HEK293 (cell line): ENCODE results near the gene PLOD3.

Experiments
- CTCF ChIA-PET: fragments of 350-600 bp; formaldehyde crosslinking; extraction: SDS; loops from one replicate; lab custom pipeline; 2021; ENCODE audit warnings: antibody characterized with exemption; lab: Yijun Ruan, JAX
- POLR2A ChIA-PET: fragments of 300-600 bp; formaldehyde crosslinking; extraction: SDS; loops from one replicate; lab custom pipeline; 2020; ENCODE audit warnings: antibody characterized with exemption, inconsistent platforms; lab: Yijun Ruan, JAX
- H3K27ac ChIP-seq: fragments of 200-500 bp; sonication (Bioruptor generic); 2 replicates; pipeline ENCODE4 v1.5.1; 2014; ENCODE audit warnings: low read depth, low read length, control low read depth, inconsistent platforms; ENCODE audit errors: extremely low read depth
- H3K36me3 ChIP-seq, 2 experiments: fragments of 200-500 bp in 1 of 2; sonication (Bioruptor generic) in 1 of 2; 1 replicate in 1 of 2; 2 replicates in 1 of 2; pipeline ENCODE4 v1.5.1; 2014 to 2017; ENCODE audit warnings: inconsistent platforms in 2 of 2, low read length in 2 of 2; ENCODE audit not compliant: control insufficient read depth in 2 of 2, insufficient read depth in 1 of 2
- H3K4me1 ChIP-seq: fragments of 200-500 bp; sonication (Bioruptor generic); 2 replicates; pipeline ENCODE4 v1.5.1; 2014; ENCODE audit warnings: mild to moderate bottlenecking, low read length, inconsistent platforms; ENCODE audit not compliant: control insufficient read depth, insufficient read depth
- H3K4me3 ChIP-seq: 2 replicates; pipeline ENCODE4 v1.5.1; 2011; ENCODE audit warnings: low read depth, mild to moderate bottlenecking, control low read depth, low read length, moderate library complexity
- H3K9me3 ChIP-seq: fragments of 200-500 bp; sonication (Bioruptor generic); 2 replicates; pipeline ENCODE4 v1.5.1; 2014; ENCODE audit warnings: low read depth, low read length, inconsistent platforms; ENCODE audit not compliant: control insufficient read depth, insufficient read depth
- EGR2 ChIP-seq: fragments of 450-650 bp; formaldehyde crosslinking; IDR thresholded peaks from 2 replicates; pipeline ENCODE4 v1.5.1; 2016; ENCODE audit warnings: low read depth, missing biosample characterization, missing genetic modification characterization
- GLIS2 ChIP-seq: fragments of 450-650 bp; formaldehyde crosslinking; IDR thresholded peaks from 2 replicates; pipeline ENCODE4 v1.5.1; 2016; ENCODE audit warnings: missing biosample characterization, missing genetic modification characterization
- KLF1 ChIP-seq: fragments of 450-650 bp; formaldehyde crosslinking; IDR thresholded peaks from 2 replicates; pipeline ENCODE4 v1.5.1; 2016; ENCODE audit warnings: missing biosample characterization, missing genetic modification characterization
- KLF7 ChIP-seq: fragments of 450-650 bp; formaldehyde crosslinking; IDR thresholded peaks from 2 replicates; pipeline ENCODE4 v1.5.1; 2016; ENCODE audit warnings: missing biosample characterization, missing genetic modification characterization, borderline replicate concordance
- KLF8 ChIP-seq: fragments of 450-650 bp; formaldehyde crosslinking; IDR thresholded peaks from 2 replicates; pipeline ENCODE4 v1.5.1; 2016; ENCODE audit warnings: missing biosample characterization, missing genetic modification characterization
- MZF1 ChIP-seq: fragments of 450-650 bp; formaldehyde crosslinking; IDR thresholded peaks from 2 replicates; pipeline ENCODE4 v1.5.1; 2017; ENCODE audit warnings: missing biosample characterization, missing genetic modification characterization, borderline replicate concordance
- SCRT2 ChIP-seq: fragments of 450-650 bp; formaldehyde crosslinking; IDR thresholded peaks from 2 replicates; pipeline ENCODE4 v1.5.1; 2016; ENCODE audit warnings: missing biosample characterization, missing genetic modification characterization
- ZBTB17 ChIP-seq: fragments of 450-650 bp; formaldehyde crosslinking; IDR thresholded peaks from 2 replicates; pipeline ENCODE4 v1.5.1; 2016; ENCODE audit warnings: missing biosample characterization, missing genetic modification characterization
- ZFHX2 ChIP-seq: fragments of 450-650 bp; formaldehyde crosslinking; conservative IDR thresholded peaks from 2 replicates; pipeline ENCODE4 v1.5.1; 2016; ENCODE audit warnings: missing biosample characterization, missing genetic modification characterization
- ZIC2 ChIP-seq: fragments of 450-650 bp; formaldehyde crosslinking; IDR thresholded peaks from 2 replicates; pipeline ENCODE4 v1.5.1; 2016; ENCODE audit warnings: missing biosample characterization, missing genetic modification characterization
- ZNF624 ChIP-seq: fragments of 450-650 bp; formaldehyde crosslinking; IDR thresholded peaks from 2 replicates; pipeline ENCODE4 v1.5.1; 2017; ENCODE audit warnings: missing biosample characterization, missing genetic modification characterization
- ZSCAN23 ChIP-seq: fragments of 450-650 bp; formaldehyde crosslinking; IDR thresholded peaks from 2 replicates; pipeline ENCODE4 v1.5.1; 2016; ENCODE audit warnings: missing biosample characterization, missing genetic modification characterization
- TF ChIP-seq, protein P1 (sequence below): fragments of 450-650 bp; formaldehyde crosslinking; IDR thresholded peaks from 2 replicates; pipeline ENCODE4 v1.5.1; 2017; ENCODE audit warnings: missing biosample characterization, missing genetic modification characterization
- TF ChIP-seq, protein P2 (sequence below): fragments of 450-650 bp; formaldehyde crosslinking; IDR thresholded peaks from 2 replicates; pipeline ENCODE4 v1.5.1; 2016; ENCODE audit warnings: missing biosample characterization, missing genetic modification characterization

Gene PLOD3

DNA sequence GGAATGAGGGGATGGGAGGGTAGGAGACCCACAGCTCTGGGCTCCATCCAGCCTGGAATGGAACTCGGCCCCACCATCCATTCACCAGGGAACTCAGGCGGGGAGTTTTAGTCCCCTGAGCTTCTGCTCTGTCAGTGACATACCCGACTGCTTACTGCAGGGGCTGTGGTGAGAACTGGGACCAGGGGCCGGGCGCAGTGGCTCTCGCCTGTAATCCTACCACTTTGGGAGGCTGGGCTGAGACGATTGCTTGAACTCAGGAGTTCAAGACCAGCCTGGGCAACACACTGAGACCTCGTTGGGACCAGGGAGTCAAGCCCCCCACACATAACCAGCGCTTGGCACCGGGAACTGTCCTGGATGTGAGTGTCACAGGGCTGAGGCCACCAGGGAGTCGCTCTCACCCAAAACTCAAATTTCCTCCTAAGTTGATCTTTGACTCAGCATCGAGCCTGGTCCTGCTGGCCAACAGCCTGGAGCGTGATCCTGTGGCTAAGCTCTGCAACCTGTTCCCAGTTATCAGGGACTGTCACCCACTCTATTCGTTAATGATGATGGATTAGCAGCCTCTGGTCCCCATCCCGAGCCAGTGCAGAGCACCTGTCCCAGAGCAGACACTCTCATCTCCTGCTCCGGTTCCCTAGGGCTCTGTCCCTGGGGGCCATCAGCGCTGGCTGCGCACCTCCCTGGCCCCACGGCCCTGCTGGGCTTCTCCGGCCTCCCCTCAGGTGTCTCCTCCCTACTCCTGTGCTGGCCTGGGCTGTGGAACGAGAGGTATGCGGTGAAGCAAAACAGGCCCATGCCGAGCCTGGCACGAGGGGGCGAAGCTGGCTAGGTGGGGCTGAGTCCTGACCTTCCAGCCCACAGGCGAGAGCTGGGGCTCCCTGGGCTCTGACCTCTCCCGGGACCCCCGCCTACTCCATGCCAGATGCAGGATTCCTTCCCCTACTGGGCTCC lies 21.1 kb upstream of the PLOD3 start:
- CTCF ChIA-PET, result interaction anchor here (1.2 kb wide), 1 partner anchor 94 kb away, joined by 3 read pairs; no protein-coding TSS in a partner anchor
- no peak for TF ChIP-seq ZNF624
- TF ChIP-seq, protein P1, sequence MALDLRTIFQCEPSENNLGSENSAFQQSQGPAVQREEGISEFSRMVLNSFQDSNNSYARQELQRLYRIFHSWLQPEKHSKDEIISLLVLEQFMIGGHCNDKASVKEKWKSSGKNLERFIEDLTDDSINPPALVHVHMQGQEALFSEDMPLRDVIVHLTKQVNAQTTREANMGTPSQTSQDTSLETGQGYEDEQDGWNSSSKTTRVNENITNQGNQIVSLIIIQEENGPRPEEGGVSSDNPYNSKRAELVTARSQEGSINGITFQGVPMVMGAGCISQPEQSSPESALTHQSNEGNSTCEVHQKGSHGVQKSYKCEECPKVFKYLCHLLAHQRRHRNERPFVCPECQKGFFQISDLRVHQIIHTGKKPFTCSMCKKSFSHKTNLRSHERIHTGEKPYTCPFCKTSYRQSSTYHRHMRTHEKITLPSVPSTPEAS (tag by site-specific recombination), result no peak
- TF ChIP-seq ZFHX2 (tag by site-specific recombination), result 0 out of 2 replicates have a peak, but pooled peaks have one; percentile 19
- TF ChIP-seq MZF1 (tag by site-specific recombination), result no peak
- peak; percentile 17; the same call in 1 of the 2 replicates for TF ChIP-seq ZIC2 (tag by site-specific recombination)
- TF ChIP-seq EGR2 (tag by site-specific recombination), result 0 out of 2 replicates have a peak, but pooled peaks have one; percentile 43
- TF ChIP-seq SCRT2 (tag by site-specific recombination), result 0 out of 2 replicates have a peak, but pooled peaks have one; percentile 9
- 0 out of 2 replicates have a peak, but pooled peaks have one; percentile 56 for TF ChIP-seq ZBTB17 (tag by site-specific recombination)
- TF ChIP-seq KLF7 (tag by site-specific recombination), result no peak
- TF ChIP-seq ZSCAN23 (tag by site-specific recombination), result no peak
- H3K36me3 ChIP-seq, result peaks cover 0 to 42% of the 10 kb centered on the region in 2 experiments; a peak in 2 of 3 replicates
- no peaks in the 10 kb centered on the region for H3K4me1 ChIP-seq
- no peak overlapping the region for H3K4me3 ChIP-seq
- no peak overlapping the region for H3K27ac ChIP-seq
- POLR2A ChIA-PET, result no interaction called here
- no peaks in the 10 kb centered on the region for H3K9me3 ChIP-seq

DNA sequence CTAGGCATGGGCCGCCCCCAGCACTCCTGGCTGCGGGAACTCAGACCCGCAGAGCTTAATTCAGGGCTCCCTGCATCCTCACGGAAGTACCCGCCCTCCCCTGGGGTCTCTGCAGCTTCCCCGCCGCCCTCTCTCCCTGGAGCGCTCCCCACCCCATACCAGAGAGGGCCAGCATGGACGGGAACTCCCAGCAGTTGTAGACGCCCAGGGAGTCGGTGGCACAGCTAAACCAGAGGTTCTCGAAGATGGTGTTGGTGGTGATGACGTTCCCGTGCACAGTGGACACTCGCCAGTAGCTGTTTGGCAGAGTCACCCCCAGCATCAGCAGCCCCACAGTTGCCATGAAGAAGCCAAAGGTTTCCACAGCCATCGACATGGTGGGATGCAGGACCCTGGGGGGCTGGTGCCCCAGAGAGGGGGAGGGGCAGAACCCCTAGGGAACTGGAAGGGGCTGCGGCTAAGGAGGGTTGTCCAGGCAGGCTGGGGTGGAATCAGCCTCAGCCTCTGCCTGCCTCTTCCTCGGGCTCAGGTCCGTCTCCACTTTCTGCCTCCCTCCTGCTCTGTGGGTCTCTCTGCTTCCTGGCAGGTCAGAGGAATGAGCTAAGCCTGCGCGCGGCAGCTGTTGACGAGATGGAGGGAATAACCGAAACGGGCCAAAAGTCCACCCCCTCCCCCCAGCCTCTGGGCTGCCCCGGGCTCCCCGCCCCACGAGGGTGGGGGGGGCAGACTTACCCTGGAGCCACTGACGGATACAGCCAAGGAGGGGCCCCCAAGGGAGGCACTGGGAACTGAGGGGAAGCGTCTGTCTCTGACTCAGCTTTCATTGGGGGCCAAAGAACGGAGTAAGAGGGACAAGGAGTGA lies 20.1 kb upstream of the PLOD3 start, which contains the start of gene CLDN15:
CLDN15 (minus strand) TSS at position 597 of the 862 bp plus-strand sequence; CDS start at position 376, 221 bp downstream.
- no peak within 1 kb of the TSS for H3K27ac ChIP-seq
- TF ChIP-seq KLF8 (tag by site-specific recombination) (no peak), ZIC2 (tag by site-specific recombination) (0 out of 2 replicates have a peak, but pooled peaks have one; percentile 14), GLIS2 (peak; percentile 31; the same call in 1 of the 2 replicates), KLF1 (tag by site-specific recombination) (no peak)
- TF ChIP-seq, protein P2, sequence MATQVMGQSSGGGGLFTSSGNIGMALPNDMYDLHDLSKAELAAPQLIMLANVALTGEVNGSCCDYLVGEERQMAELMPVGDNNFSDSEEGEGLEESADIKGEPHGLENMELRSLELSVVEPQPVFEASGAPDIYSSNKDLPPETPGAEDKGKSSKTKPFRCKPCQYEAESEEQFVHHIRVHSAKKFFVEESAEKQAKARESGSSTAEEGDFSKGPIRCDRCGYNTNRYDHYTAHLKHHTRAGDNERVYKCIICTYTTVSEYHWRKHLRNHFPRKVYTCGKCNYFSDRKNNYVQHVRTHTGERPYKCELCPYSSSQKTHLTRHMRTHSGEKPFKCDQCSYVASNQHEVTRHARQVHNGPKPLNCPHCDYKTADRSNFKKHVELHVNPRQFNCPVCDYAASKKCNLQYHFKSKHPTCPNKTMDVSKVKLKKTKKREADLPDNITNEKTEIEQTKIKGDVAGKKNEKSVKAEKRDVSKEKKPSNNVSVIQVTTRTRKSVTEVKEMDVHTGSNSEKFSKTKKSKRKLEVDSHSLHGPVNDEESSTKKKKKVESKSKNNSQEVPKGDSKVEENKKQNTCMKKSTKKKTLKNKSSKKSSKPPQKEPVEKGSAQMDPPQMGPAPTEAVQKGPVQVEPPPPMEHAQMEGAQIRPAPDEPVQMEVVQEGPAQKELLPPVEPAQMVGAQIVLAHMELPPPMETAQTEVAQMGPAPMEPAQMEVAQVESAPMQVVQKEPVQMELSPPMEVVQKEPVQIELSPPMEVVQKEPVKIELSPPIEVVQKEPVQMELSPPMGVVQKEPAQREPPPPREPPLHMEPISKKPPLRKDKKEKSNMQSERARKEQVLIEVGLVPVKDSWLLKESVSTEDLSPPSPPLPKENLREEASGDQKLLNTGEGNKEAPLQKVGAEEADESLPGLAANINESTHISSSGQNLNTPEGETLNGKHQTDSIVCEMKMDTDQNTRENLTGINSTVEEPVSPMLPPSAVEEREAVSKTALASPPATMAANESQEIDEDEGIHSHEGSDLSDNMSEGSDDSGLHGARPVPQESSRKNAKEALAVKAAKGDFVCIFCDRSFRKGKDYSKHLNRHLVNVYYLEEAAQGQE, result no peak
- ChIA-PET CTCF (interaction anchor here (0.6 to 1.5 kb wide), 2 partner anchors 45 to 63 kb away, joined by 3 to 6 read pairs; no protein-coding TSS in a partner anchor), POLR2A (interaction anchor here (0.6 to 0.9 kb wide), 2 partner anchors 20 to 93 kb away, joined by 3 read pairs; partner anchors contain the start of gene PLOD3)
- H3K36me3 ChIP-seq, result peaks cover 0 to 37% of the 10 kb centered on the region in 2 experiments; a peak in 2 of 3 replicates
- H3K4me1 ChIP-seq, result no peaks in the 10 kb centered on the region
- no peaks in the 10 kb centered on the region for H3K9me3 ChIP-seq
- H3K4me3 ChIP-seq, result no peak within 1 kb of the TSS
